Endothelial cell (in vitro differentiated cells): Measurements from ENCODE around the gene AKR1C3. TPM values are rescaled to one million over a fixed set of nuclear protein-coding genes. Genes with fewer than 3 reads are reported as not detected.

ENCODE experiments used
- DNase-seq: peaks from one replicate; pipeline ENCODE4 v3.0.0; 2021; ENCODE audit warnings: low spot score
- H3K27ac Mint-ChIP-seq: one replicate; pipeline ENCODE4 v1.8.0; 2021; ENCODE audit warnings: mixed read lengths, inconsistent platforms; ENCODE audit not compliant: unreplicated experiment
- H3K27me3 Mint-ChIP-seq: one replicate; pipeline ENCODE4 v1.8.0; 2021; ENCODE audit warnings: mild to moderate bottlenecking, moderate library complexity, mixed read lengths, inconsistent platforms; ENCODE audit not compliant: unreplicated experiment
- H3K36me3 Mint-ChIP-seq: one replicate; pipeline ENCODE4 v1.8.0; 2021; ENCODE audit warnings: mild to moderate bottlenecking, low read depth, mixed read lengths, inconsistent platforms; ENCODE audit not compliant: unreplicated experiment
- H3K4me1 Mint-ChIP-seq: one replicate; pipeline ENCODE4 v1.8.0; 2021; ENCODE audit warnings: mild to moderate bottlenecking, mixed read lengths, inconsistent platforms; ENCODE audit not compliant: unreplicated experiment
- H3K4me3 Mint-ChIP-seq: one replicate; pipeline ENCODE4 v1.8.0; 2021; ENCODE audit warnings: mild to moderate bottlenecking, mixed read lengths, inconsistent platforms; ENCODE audit not compliant: unreplicated experiment
- H3K9me3 Mint-ChIP-seq: one replicate; pipeline ENCODE4 v1.8.0; 2021; ENCODE audit warnings: mixed read lengths, inconsistent platforms; ENCODE audit not compliant: unreplicated experiment
- CTCF ChIP-seq: fragments of 200-600 bp; sonication (generic); IDR thresholded peaks from one replicate; pipeline ENCODE4 v1.5.0; 2021; ENCODE audit warnings: antibody characterized with exemption; ENCODE audit not compliant: unreplicated experiment
- total RNA-seq: library from RNA; stranded (reverse); fragmentation: NEBNext Ultra II Directional; extraction: Animal tissue kit (Norgen Biotek cat#: 25700); gene quantifications from one replicate; pipeline ENCODE4 v1.2.1, GENCODE V29; 2021; ENCODE audit not compliant: unreplicated experiment

The AKR1C3 gene
- total RNA-seq, 1 donor from 2014 or later: 2.8 TPM

- no peak for TF ChIP-seq CTCF
- Mint-ChIP-seq H3K27me3 (peaks cover 1% of the 10 kb centered on the region), H3K4me3 (no peak overlapping the region), H3K36me3 (no peaks in the 10 kb centered on the region), H3K4me1 (no peaks in the 10 kb centered on the region), H3K27ac (no peak overlapping the region), H3K9me3 (no peaks in the 10 kb centered on the region)
- DNase-seq: no peak
These were observed 20.6 kb upstream of the AKR1C3 start for GRCh38 chr10:5073659-5074058.

- Mint-ChIP-seq H3K4me3 (no peak overlapping the region), H3K27ac (no peak overlapping the region), H3K36me3 (no peaks in the 10 kb centered on the region), H3K4me1 (no peaks in the 10 kb centered on the region), H3K9me3 (no peaks in the 10 kb centered on the region), H3K27me3 (peaks cover 1% of the 10 kb centered on the region)
- no peak for TF ChIP-seq CTCF
- DNase-seq: no peak
These were observed 17.6 kb upstream of the AKR1C3 start for GRCh38 chr10:5076615-5077014.

GRCh38 chr10:5078547-5079180, 15.6 kb upstream of the AKR1C3 start:
- no peaks in the 10 kb centered on the region for H3K27me3 Mint-ChIP-seq
- no peak overlapping the region for H3K27ac Mint-ChIP-seq
- H3K4me3 Mint-ChIP-seq: no peak overlapping the region
- TF ChIP-seq CTCF: no peak
- no peak for DNase-seq
- H3K4me1 Mint-ChIP-seq: no peaks in the 10 kb centered on the region
- H3K36me3 Mint-ChIP-seq: no peaks in the 10 kb centered on the region
- H3K9me3 Mint-ChIP-seq: no peaks in the 10 kb centered on the region

GRCh38 chr10:5079306-5079830, 14.8 kb upstream of the AKR1C3 start:
- H3K9me3 Mint-ChIP-seq: no peaks in the 10 kb centered on the region
- H3K27me3 Mint-ChIP-seq: no peaks in the 10 kb centered on the region
- TF ChIP-seq CTCF: no peak
- no peak overlapping the region for H3K27ac Mint-ChIP-seq
- H3K4me1 Mint-ChIP-seq: no peaks in the 10 kb centered on the region
- H3K36me3 Mint-ChIP-seq: no peaks in the 10 kb centered on the region
- no peak for DNase-seq
- H3K4me3 Mint-ChIP-seq: no peak overlapping the region

- Mint-ChIP-seq H3K4me3 (no peak overlapping the region), H3K36me3 (no peaks in the 10 kb centered on the region), H3K4me1 (no peaks in the 10 kb centered on the region), H3K27me3 (no peaks in the 10 kb centered on the region), H3K27ac (no peak overlapping the region), H3K9me3 (no peaks in the 10 kb centered on the region)
- no peak for TF ChIP-seq CTCF
- DNase-seq: no peak
These were observed 14.4 kb upstream of the AKR1C3 start for GRCh38 chr10:5079836-5080235.
